GM18861 (cell line): Measurements from ENCODE around the gene WWOX.

ENCODE experiments used
- ATAC-seq: cut with Tn5 transposase; IDR thresholded peaks from one replicate; pipeline ENCODE4 v1.9.1; 2021; ENCODE audit not compliant: unreplicated experiment

Gene WWOX

DNA sequence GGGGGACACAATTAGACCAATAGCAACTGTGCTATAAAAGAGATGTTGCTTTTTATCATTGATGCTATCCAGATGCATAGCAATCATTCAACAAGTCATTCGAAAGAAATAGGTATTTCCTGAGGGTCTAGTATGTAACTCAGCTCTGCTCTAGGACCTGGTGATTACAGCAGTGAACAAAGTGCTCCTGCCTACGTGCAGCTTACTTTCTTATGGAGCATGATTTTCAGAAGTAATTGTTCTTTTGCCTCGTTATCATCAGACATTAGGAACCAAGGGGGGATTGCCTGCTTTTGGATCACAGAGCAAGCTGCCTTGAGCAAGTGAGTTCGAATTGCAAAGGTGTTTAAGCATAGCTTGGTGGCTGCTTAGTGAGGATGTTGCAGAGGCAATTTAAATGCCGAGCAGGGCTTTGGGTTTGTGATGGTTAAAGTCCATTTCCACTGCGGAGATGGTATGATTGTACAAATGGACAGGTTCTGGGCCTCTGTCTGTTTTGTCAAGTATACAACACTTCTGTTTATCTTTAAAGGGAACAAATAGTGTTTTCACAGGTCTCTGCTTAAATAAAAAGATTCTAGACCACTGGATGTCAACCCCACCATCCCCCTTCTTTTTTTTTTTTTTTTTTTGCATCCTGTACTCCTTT is 41.5 kb downstream of the WWOX start:
- ATAC-seq: no peak

DNA sequence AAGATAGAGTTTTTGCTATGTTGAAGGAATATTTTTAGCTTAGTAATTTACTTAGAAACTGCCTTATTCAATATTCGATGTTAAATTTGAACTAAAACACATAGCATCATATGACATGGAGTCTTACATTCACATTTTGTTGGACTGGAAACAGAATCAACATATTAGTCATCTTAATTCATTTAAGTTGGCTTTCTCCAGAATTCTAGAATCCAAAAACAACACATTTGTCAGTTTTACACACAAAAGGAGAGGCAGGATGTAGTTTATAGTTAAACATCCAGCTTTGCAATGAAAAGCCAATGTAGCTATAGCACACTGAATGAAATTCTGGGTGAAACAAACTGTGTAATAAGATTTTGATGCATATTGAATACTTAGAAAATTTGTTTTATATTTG is 43.3 kb downstream of the WWOX start:
- ATAC-seq: no peak

DNA sequence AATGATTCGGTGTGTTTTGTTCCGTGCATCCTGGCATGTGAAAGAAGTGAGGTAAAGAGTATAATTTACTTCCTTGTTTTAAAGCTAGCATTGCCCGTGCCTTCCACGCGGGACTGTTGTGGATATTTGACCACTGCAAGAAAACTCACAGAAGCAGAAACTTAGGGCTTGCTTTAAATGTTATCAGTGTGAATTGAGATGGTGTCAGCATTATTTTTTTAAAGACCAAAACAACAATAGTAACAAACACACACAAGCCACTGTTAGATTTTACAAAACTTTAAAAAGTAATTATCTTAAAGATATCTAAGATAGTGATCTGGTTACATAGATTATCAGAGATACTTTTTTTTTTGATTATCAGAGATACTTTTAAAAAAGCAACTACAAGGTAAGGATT is 47.4 kb downstream of the WWOX start:
- no peak for ATAC-seq

DNA sequence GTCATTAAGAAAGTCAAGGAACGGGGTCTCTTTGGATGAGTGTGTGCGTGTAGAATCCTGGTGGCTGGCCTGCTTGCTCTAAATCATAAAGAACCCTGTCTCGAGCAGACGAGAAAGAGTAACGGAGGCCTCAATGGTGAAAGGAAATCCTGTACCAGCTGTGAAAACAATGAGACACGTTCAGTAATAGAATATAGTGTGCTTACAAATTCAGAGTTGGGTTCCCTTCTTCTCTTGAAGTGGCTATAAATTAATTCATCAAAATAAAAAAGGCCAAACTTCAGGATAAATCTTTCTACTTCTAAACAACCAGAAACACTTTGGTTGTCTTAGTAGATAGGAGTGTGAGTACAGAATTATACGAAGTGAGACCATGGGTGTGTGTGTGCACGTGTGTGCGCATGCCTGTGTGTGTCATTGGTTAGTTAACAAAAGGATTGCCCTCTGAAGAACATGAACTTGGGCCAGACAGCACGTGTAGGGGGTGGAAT is 48.5 kb downstream of the WWOX start:
- ATAC-seq: no peak

DNA sequence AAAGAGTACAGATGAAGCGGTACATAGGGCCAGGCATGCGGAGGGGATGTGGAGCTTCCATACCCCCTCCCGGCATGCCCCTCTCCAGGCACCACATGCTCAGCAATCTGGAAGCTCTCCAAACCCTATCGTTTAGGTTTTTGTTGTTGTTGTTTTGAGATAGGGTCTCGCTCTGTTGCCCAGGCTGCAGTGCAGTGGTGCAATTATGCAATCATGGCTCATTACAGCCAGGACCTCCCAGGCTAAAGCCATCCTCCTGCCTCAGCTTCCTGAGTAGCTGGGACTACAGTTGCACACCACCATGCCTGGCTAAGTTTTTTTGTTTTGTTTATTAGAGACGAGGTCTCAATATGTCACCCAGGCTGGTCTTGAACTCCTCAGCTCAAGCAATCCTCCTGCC is 50.8 kb downstream of the WWOX start:
- ATAC-seq: no peak

DNA sequence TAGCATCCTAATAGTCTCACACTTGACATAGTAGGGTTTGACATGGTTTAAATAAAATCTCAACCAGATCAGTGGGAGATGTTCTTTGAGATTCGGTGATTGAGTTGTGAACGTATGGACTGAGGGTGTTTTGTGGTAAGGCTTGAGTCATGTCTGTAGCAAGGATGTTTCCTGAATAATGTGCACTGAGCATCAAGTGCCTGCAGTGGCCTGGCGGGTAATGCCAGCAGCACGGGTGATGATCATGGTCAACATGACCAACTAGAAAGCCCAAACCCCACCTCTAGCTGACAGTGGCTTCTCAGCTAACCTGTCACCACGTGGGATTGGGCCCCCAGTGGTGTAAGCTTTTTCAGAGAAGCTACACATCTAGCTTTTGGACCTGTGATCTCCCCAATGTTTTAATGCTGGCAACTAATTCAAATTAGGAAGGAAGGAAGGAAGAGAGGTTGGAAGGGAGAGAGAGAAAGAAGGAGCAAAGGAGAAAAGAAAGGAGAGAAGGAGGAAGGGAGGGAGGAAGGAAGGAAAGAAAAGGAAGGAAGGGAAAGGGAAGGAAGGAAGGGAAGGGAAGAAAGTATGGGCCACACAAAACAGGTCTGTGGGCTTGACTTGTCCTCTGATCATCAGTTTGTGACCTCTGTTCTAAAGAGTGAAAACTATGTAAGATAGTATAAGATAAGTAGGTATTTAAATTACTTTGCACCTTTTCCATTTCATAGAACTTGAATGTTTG is 55.4 kb downstream of the WWOX start:
- ATAC-seq: no peak

DNA sequence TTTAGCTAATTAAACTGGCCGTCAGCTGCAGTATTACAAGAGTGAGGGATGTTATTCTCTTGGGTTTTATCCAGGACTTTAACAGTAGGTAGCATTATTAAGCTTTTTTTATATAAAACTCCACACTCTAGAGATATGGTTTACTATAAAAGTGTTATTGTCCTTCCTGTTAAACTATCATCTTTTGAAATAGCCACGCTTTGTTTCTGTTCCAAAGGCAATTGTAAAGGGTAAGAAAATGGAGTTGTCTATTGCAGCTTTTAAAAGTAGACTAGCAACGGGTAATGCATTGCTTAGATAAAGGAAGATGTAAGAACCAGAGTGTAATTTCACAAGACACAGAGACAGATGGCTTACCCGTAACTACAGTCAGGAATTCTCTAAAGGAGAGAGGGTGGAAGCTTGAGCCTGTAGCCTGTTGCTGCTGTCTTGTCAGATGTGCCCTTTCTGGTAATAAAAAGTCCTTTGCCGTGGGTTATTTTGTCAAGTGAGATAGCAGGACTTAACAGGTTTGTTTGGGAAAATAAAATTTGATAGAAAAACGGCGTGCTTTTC is 56.4 kb downstream of the WWOX start:
- ATAC-seq: no peak

DNA sequence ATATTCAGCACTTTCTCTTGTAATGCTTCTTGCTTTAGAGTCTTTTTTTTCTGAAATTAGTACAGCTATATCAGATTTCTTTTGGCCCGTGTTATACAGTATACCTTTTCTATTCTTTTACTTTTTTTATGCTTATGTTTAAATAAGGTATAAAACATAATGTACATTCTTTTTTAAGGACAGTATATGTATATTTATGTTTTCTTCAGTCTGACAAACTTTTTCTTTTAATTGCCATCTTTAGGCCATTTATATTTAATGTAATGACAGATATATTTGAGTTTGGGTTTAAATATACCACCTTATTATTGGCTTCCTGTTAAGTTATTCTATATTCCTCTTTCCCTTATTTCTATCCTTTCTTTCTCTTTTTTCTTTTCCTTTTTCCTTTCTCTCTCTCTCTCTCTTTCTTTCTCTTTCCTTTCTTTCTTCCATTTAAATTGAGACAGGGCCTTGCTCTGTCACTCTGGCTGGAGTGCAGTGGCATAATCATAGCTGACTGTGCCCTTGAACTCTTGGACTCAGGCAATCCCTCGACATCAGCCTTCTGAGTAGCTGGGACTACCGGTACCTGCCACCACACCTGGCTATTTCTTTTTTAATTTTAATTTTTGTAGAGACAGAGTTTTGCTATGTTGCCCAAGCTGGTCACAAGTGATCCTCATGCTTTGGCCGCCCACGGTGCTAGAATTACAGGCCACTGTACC is 61.7 kb downstream of the WWOX start:
- no peak for ATAC-seq

DNA sequence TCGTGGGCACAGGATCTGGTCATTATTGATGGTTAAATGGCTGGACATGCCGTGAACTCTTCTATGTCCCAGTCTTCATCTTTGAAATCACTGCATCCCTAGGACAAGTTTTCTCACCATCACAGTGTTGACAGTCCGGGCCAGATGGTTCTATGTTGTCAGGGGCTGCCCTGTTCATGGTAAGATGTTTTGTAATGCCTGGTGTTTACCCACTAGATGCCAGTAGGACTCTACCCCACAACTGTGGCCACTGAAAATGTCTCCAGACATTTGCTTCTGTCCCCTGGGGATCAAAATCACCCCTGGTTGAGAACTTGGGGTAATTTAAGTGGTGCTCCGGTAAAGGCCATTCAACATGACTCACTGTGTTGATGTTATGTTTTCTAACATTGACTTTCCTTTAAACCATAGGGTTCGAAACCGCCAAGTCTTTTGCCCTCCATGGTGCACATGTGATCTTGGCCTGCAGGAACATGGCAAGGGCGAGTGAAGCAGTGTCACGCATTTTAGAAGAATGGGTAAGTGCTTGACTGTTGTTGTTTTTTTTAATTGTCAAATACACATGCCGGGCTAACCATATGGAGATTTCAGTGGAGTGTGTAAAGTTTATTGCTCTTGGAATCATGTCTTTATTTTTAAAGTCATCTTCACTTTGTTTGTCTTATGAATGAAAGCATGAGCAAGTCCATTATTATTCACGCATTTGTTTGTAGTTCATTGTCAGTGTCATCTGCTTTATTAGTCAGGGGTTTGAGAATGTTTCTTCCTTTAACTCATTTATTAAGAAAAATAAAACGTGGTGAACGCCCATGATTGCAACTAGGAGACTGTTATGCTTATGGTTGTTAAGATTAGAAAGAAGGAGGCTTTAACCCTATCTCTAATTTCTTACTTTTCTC is 64.6 kb downstream of the WWOX start:
- no peak for ATAC-seq

DNA sequence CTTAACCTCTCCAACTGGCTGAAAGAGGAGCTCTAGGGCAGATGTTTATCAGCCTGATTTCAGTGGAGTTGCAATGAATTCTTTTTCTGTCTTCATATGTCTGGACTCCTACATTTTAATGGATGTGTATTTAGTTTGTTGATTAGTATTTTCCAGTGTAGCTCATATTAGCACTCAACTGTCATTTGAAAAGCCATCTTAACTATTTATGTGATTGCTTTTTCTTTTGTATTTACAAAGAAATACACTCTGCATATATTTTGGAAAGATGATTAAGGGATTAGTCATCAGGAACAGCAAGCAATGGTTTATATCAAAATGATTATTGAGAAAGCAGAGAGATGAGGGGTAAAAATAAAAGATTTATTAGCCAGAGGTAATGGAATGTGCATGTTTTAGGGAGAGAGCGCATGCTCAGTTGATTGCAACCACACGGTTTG is 71.1 kb downstream of the WWOX start:
- ATAC-seq: no peak

DNA sequence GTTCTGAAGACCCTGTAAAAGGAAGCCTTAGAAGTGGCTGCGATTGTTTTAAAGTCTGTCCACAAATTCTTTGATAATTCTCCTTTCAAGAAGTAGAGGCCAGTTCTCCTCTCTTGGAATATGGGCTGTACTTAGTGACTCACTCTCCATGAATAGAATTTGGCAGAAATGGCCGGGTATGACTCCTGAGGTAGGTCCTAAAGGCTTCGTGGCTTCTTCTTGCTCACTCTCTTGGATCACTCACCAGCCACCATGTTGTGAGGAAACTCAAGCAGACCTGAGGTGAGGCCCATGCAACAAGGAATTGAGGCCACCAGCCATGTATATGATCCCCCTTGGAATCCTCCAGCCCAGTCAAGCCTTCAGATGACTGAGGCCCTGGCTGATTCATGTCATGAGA is 75.8 kb downstream of the WWOX start:
- ATAC-seq: no peak

DNA sequence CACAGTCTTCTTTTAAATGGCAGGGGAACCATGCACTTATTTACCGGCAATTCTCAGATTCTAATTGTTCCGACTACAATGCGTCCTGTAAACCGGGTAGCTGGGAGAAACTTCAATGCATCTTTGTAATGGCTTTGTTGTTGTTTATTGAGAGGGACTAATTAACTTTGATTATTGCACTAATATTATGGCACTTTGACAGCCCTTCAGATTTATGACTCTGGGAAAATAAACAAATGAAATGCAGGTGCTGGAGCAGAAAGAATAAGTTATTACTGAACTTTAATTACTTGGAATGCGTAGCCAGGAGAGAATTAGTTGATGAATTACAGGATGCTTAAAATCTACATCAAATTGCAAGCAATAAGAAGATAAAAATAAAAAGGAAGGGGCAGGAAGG is 77.0 kb downstream of the WWOX start:
- ATAC-seq: no peak

DNA sequence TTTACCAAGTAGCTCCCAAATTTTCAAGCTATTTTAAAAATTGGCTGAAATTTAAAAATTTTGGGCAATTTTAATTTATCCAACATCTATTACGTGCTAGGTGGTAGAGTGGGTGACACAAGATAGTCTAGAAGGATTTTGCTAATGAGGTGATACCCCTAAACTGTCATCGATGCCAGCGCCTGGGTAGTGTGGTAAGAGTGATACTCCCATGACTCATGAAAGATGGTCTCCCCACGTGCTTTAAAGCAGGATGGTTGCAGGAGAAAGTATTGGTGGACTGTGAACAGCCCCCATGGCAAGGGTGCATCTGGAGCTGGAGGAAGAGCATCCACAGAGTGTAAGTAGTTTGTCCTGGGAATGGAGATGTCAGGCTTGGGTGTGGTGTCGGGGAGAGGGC is 77.8 kb downstream of the WWOX start:
- ATAC-seq: no peak

DNA sequence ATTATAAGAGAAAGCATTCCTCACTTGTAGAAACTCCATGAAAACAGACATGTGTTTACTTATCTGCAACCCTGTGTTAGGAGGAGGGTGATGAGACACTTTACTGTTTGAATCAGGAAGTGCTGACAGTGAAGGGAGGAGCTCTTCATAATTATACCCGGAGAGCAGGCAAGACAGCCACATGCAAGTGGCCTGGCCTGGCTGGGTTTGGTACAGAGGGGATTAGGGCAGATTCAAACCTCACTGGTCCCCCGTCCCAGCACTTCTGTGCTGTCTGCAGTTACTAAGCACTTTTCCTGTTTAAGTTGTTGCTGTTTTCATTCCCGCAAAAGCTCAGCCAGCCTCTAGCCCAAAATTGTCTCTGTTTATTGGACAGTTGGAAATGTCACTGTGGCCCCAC is 78.5 kb downstream of the WWOX start:
- no peak for ATAC-seq

DNA sequence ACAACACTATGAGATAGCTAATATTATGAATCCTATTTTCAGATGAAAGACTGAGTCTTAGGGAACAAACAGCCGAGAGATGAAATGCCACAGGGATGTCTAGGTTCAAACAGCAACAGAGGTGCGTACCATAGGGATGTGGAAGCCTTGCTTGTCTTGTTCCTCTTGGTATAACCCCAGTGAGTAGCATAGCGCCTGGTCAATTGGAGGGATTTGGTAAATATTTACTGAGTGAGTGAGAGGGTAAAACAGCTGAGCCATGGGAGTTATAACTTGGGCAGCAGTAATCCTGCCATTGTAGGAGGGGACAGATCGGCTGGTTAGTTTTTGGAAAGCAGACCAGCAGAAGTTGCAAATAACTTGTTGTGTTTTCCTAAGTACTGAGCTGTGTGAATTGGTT is 80.2 kb downstream of the WWOX start:
- no peak for ATAC-seq

DNA sequence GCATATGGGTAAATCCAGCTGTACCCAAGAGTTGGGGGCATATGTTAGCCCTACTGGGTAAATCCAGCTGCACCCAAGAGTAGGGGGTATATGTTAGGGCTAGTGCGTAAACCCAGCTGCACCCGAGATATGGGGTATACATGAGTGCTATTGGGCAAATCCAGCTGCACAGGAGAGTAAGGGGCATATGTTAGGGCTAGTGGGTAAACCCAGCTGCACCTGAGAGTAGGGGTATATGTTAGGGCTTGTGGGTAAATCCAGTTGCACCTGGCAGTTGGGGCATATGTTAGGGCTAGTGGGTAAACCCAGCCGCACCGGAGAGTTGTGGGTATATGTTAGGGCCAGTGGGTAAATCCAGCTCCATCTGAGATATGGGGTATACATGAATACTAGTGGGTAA is 80.9 kb downstream of the WWOX start:
- no peak for ATAC-seq

DNA sequence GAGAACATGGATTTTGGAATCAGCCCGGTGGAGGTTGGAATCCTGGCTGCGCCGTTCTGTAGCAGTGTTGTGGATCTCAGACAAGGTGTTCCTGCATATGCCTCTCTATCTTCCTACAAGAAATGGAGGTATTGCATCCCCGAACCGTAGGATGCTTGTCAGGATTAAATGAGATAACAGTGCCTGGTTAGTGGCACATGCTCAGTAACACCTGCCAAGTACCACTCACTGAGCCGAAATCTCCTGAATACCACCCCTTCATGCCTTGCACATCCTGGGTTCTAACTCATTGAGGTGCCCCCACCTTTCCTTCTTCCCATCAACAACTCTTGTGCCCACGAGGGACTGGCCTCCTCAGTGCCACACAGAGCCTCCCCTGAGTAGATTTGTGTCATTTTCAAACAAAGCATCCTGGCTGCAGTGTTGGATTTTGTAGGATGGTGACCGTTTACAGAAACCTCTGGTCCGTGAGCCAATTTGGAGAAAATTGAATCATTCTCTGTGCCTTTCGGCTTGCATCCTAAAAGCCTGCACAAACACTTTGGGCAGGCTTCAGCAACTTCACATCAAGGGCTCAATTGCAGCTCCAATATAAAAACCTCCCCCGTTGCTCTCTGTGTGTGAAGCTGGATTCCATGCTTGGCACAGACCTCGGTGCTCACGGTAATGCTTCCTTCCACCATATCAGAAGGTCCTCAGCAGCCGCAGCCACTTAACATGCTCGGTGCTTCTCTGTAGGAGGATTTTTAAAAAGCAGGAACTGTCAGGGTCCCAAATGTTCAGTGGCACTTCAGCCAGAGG is 84.2 kb downstream of the WWOX start:
- ATAC-seq: no peak

DNA sequence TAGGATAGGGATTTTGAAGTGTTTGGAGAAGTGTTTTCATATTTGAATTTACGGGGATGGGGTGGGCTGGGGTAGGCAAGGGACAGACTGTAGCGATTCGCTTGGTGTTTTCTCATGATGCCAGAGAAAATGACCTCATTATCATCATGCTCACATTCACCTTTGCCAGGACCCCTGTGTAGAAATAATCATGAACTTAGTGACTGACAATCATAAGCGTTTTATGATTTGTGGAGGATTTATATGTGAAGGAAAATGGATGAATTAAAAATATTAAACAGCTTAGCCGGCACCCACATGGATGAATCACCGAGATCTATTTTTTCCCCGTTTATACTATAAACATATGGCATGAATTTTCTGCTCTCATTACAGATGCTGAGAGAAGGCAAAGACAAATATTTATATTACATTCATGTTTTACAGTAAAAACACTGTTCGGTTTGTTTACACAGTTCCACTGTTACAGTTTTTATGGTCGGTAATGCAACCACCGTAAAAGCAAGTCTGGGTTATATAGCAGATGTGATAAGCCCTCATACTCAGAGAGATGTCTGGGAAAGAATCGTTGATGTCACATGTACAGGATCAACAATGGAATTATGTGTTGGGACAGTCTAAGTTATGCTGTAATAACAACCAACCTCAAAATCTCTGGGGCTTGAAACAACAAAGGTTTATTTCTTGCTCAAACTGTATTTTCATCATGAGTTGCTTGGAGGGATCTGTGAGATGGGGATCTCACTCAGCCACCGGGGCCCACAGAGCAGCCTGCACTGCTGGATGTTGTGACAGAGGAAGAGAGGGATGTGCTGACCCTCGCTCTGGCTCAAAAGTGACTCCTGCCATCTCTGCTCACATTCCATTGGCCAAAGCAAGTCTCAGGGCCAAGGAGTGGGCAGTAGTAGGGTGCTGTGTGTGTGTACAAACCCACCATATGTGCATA is 85.1 kb downstream of the WWOX start:
- ATAC-seq: no peak

DNA sequence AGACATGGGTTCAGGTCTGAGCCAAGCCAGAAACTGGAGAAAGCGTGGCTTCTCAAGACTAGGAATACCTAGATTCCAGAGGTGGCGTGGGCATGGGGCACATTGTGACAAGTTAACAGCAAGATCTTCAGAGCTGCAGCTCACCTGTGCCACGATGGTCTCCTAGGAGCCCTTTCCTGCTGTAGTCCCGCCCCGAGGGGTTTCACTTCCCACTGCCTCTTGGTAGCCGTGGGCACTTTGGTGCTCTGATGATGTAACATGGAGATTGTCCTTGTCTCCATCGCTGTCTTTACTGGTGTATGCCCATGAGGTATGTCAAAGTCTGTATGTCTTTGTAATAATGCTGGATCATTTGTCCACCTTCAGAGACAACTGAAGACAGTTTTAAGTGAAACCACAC is 89.7 kb downstream of the WWOX start:
- no peak for ATAC-seq
